HCT116 (cell line): ENCODE data around the gene HPN.

Experiments used
- CEBPB ChIP-seq: IDR thresholded peaks from 2 replicates; pipeline ENCODE4 v1.6.1; 2012; ENCODE audit warnings: low read depth
- CTCF ChIP-seq, 3 experiments: fragments of 200-600 bp in 1 of 3; sonication (generic) in 1 of 3; IDR thresholded peaks in 2 of 3; conservative IDR thresholded peaks in 1 of 3; 2 replicates each; pipeline ENCODE4 v1.5.1; 2012 to 2017; ENCODE audit warnings: low read depth in 2 of 3, low read length in 2 of 3, antibody characterized with exemption in 1 of 3, borderline replicate concordance in 1 of 3, control low read depth in 1 of 3, mild to moderate bottlenecking in 1 of 3, mixed read lengths in 1 of 3, mixed run types in 1 of 3, moderate library complexity in 1 of 3; ENCODE audit not compliant: insufficient read depth in 1 of 3
- EZH2 ChIP-seq: fragments of 200-600 bp; sonication (generic); IDR thresholded peaks from 2 replicates; pipeline ENCODE4 v1.6.1; 2017; ENCODE audit warnings: antibody characterized with exemption, mixed run types
- FOSL1 ChIP-seq: IDR thresholded peaks from 2 replicates; pipeline ENCODE4 v1.6.1; 2012; ENCODE audit warnings: low read depth
- JUND ChIP-seq: IDR thresholded peaks from 2 replicates; pipeline ENCODE4 v1.6.1; 2012
- MAX ChIP-seq: IDR thresholded peaks from 2 replicates; pipeline ENCODE4 v1.6.1; 2012
- POLR2A ChIP-seq: IDR thresholded peaks from 2 replicates; pipeline ENCODE4 v1.7.0; 2011; ENCODE audit warnings: borderline replicate concordance; ENCODE audit not compliant: insufficient read depth, insufficient read length; ENCODE audit errors: extremely low read depth
- POLR2AphosphoS5 ChIP-seq: IDR thresholded peaks from 2 replicates; pipeline ENCODE4 v1.6.1; 2011; ENCODE audit warnings: mild to moderate bottlenecking, low read depth, low read length, moderate library complexity
- SIN3A ChIP-seq: IDR thresholded peaks from 2 replicates; pipeline ENCODE4 v1.6.1; 2012; ENCODE audit warnings: low read depth
- SRF ChIP-seq: IDR thresholded peaks from 2 replicates; pipeline ENCODE4 v1.6.1; 2012; ENCODE audit warnings: low read depth
- TCF7L2 ChIP-seq: IDR thresholded peaks from 2 replicates; pipeline ENCODE4 v1.7.0; 2011; ENCODE audit warnings: borderline replicate concordance, inconsistent platforms; ENCODE audit not compliant: insufficient read depth, insufficient read length; ENCODE audit errors: extremely low read depth
- ZFX ChIP-seq: fragments of 450-650 bp; IDR thresholded peaks from 2 replicates; pipeline ENCODE4 v1.6.1; 2017
- ZNF274 ChIP-seq: fragments of 200-500 bp; sonication (Bioruptor generic); IDR thresholded peaks from 2 replicates; pipeline ENCODE4 v1.6.1; 2014; ENCODE audit warnings: mild to moderate bottlenecking, low read depth, low read length, inconsistent platforms
- TF ChIP-seq, protein P1 (sequence below): IDR thresholded peaks from 2 replicates; pipeline ENCODE4 v1.6.1; 2012

GRCh38 chr19:35063940-35064818, 22.7 kb downstream of the HPN start:
- TF ChIP-seq POLR2AphosphoS5, result no peak
- TF ChIP-seq SIN3A, result no peak
- no peak for TF ChIP-seq ZFX
- no peak for TF ChIP-seq CTCF (IDR thresholded peaks at IDR 0.05 in 2 of 3, conservative IDR thresholded peaks at IDR 0.05 in 1 of 3; ENCODE audit: borderline replicate concordance in 1 of 3, insufficient read depth in 1 of 3, low read depth in 2 of 3, low read length in 2 of 3)
- no peak for TF ChIP-seq SRF
- no peak for TF ChIP-seq TCF7L2
- TF ChIP-seq FOSL1, result peak; percentile 33; the same call in 1 of the 2 replicates
- TF ChIP-seq CEBPB, result no peak
- TF ChIP-seq JUND, result no peak; the same call in 1 of the 2 replicates
- TF ChIP-seq, protein P1, sequence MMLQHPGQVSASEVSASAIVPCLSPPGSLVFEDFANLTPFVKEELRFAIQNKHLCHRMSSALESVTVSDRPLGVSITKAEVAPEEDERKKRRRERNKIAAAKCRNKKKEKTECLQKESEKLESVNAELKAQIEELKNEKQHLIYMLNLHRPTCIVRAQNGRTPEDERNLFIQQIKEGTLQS, result no peak
- no peak for TF ChIP-seq POLR2A
- no peak for TF ChIP-seq ZNF274
- TF ChIP-seq EZH2, result no peak
- TF ChIP-seq MAX, result no peak
